ENCODE results near the gene VIL1. TPM values are rescaled to one million over a fixed set of nuclear protein-coding genes. Genes with fewer than 3 reads are reported as not detected.

VIL1 gene
- total RNA-seq, 3 donors from 2014 or later: 194 to 550 (median 341) TPM

DNA sequence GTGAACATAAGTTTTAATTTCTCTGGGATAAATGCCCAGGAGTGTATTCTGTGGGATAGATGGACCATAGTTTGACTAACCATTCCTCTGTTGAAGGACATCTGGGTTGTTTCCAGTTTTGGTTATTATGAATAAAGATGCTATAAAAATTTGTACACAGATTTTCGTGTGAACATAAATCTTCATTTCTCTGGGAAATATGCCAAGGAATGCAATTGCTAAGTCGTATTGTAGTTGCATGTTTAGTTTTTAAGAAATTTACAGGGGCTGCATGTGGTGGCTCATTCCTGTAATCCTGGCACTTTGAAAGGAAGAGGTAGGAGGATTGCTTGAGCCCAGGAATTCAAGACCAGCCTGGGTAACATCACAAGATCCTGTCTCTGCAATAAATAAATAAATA lies 43.7 kb upstream of the VIL1 start:
- ATAC-seq: no peak
- DNase-seq: no peak
- no peak overlapping the region for H3K4me3 ChIP-seq
- TF ChIP-seq, protein P1, sequence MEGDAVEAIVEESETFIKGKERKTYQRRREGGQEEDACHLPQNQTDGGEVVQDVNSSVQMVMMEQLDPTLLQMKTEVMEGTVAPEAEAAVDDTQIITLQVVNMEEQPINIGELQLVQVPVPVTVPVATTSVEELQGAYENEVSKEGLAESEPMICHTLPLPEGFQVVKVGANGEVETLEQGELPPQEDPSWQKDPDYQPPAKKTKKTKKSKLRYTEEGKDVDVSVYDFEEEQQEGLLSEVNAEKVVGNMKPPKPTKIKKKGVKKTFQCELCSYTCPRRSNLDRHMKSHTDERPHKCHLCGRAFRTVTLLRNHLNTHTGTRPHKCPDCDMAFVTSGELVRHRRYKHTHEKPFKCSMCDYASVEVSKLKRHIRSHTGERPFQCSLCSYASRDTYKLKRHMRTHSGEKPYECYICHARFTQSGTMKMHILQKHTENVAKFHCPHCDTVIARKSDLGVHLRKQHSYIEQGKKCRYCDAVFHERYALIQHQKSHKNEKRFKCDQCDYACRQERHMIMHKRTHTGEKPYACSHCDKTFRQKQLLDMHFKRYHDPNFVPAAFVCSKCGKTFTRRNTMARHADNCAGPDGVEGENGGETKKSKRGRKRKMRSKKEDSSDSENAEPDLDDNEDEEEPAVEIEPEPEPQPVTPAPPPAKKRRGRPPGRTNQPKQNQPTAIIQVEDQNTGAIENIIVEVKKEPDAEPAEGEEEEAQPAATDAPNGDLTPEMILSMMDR (IDR thresholded peaks at IDR 0.05): no peak
- no peaks in the 10 kb centered on the region for H3K4me1 ChIP-seq (ENCODE audit: low read depth)
- no peaks in the 10 kb centered on the region for H3K9me3 ChIP-seq
- intact Hi-C loops (cut with DNase I, micrococcal nuclease): no loop called here
- no peaks in the 10 kb centered on the region for H3K36me3 ChIP-seq (ENCODE audit: low read depth)

DNA sequence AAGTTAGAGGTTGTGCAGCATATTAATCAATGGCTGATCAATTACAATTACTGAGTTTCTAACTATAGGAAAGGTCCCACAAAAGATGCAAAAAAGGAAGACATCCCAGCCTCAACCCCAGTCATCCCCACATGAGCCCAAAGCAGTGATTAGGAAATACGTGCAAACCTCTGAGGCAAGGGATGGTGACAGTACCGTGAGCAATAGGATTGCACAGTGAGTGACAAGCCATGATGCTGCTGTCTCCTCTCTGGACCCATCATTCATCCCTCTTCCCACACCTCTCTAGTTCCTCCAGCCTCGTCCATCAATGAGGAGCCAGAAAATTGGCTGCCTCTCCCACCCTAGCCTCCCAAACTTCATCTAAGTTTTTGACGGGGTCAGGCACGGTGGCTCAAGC lies 40.9 kb upstream of the VIL1 start:
- TF ChIP-seq, protein P1 (IDR thresholded peaks at IDR 0.05): no peak
- Histone ChIP-seq H3K36me3 (ENCODE audit: low read depth) (no peaks in the 10 kb centered on the region), H3K9me3 (no peaks in the 10 kb centered on the region), H3K4me1 (ENCODE audit: low read depth) (no peaks in the 10 kb centered on the region), H3K4me3 (no peak overlapping the region)
- ATAC-seq (peak; percentile 25), DNase-seq (no peak)
- intact Hi-C loops (cut with DNase I, micrococcal nuclease): no loop called here

GRCh38 chr2:218381916-218382366 lies 37.0 kb upstream of the VIL1 start, which contains the start of gene SLC11A1:
Gene SLC11A1 (plus strand): TSS chr2:218382273. CDS start chr2:218382369, 96 bp downstream.
- DNase-seq (peak in 1 of 3 donors; percentile 72), ATAC-seq (peak; percentile 56)
- no peaks in the 10 kb centered on the region for H3K4me1 ChIP-seq (ENCODE audit: low read depth)
- H3K36me3 ChIP-seq (ENCODE audit: low read depth): no peaks in the 10 kb centered on the region
- TF ChIP-seq, protein P1 (IDR thresholded peaks at IDR 0.05): no peak
- no peak within 1 kb of the TSS for H3K4me3 ChIP-seq
- intact Hi-C loops (cut with DNase I, micrococcal nuclease): no loop called here
- H3K9me3 ChIP-seq: no peaks in the 10 kb centered on the region

GRCh38 chr2:218382785-218383184 lies 36.1 kb upstream of the VIL1 start:
- DNase-seq (no peak), ATAC-seq (no peak)
- no peak overlapping the region for H3K4me3 ChIP-seq
- intact Hi-C loops (cut with DNase I, micrococcal nuclease): no loop called here
- H3K4me1 ChIP-seq (ENCODE audit: low read depth): no peaks in the 10 kb centered on the region
- TF ChIP-seq, protein P1 (IDR thresholded peaks at IDR 0.05): no peak
- H3K36me3 ChIP-seq (ENCODE audit: low read depth): no peaks in the 10 kb centered on the region
- H3K9me3 ChIP-seq: no peaks in the 10 kb centered on the region

- H3K4me3 ChIP-seq: no peak overlapping the region
These were observed 34.9 kb upstream of the VIL1 start for GRCh38 chr2:218383892-218384519.

More at GRCh38 chr2:218383892-218384519, 34.9 kb upstream of the VIL1 start:
- no peak for DNase-seq
- intact Hi-C loops (cut with DNase I, micrococcal nuclease): no loop called here
- no peaks in the 10 kb centered on the region for H3K9me3 ChIP-seq
- peaks cover 5% of the 10 kb centered on the region for H3K4me1 ChIP-seq (ENCODE audit: low read depth)
- ATAC-seq: no peak
- H3K36me3 ChIP-seq (ENCODE audit: low read depth): no peaks in the 10 kb centered on the region
- TF ChIP-seq, protein P1 (IDR thresholded peaks at IDR 0.05): no peak

Data from mucosa of descending colon (tissue), 3 donors.